ENCODE results near the gene TEKT3. TPM values are rescaled to one million over a fixed set of nuclear protein-coding genes. Genes with fewer than 3 reads are reported as not detected.

The TEKT3 gene
- polyA plus RNA-seq, 1 of the 3 experiments (the other 2 are of a cell fraction), result 0.62 TPM

DNA sequence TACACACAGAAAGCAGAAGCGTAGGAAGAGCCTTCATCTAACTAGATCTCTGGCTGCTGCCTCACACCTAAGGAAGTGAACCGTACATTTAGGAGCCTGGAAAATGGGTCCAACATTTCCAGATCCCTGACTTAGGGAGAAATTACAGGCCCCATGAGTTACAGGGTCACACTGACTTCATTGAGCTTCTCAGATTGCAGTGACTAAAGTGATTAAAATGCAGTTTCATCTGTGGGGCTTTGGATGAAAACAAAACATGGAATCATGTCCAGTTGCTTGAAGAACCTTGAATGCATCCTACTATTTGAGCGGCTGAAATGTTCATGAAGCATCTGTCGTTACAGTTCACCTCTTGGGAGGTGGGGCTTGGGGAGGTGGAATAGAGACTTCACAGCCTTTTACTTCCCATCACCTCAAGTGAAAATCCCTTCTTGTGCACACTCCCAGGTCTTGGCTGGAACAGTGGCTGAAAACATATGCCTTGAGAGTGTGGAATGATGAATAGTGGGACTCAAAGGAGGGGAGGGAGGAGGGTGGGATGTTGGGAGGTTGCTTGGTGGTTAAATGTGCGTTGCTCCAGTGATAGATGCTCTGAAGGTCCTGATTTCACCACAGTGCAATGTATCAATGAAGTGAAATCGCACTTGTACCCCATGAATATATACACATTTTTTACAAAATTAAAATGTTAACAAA is 19.7 kb downstream of the TEKT3 start:
- H3K79me2 ChIP-seq (ENCODE audit: insufficient read depth), result no peaks in the 10 kb centered on the region
- H3F3A ChIP-seq (replicated peaks; ENCODE audit: insufficient read depth), result no peaks in the 10 kb centered on the region
- no peaks in the 10 kb centered on the region for H3K36me3 ChIP-seq (replicated peaks in 1 of 2; ENCODE audit: control insufficient read depth in 1 of 2, insufficient read depth in 2 of 2, low read length in 1 of 2)
- H3K27me3 ChIP-seq (ENCODE audit: insufficient read depth), result no peaks in the 10 kb centered on the region
- POLR2A ChIA-PET, result no interaction called here
- CTCF ChIA-PET, result no interaction called here
- no peak overlapping the region for H2AFZ ChIP-seq (ENCODE audit: low read depth)
- no peaks in the 10 kb centered on the region for H3K9me3 ChIP-seq
- H3K4me2 ChIP-seq, result no peak overlapping the region
- TF ChIP-seq NRF1 (IDR thresholded peaks at IDR 0.05; ENCODE audit: low read depth, low read length), result no peak
- TF ChIP-seq, protein P1, sequence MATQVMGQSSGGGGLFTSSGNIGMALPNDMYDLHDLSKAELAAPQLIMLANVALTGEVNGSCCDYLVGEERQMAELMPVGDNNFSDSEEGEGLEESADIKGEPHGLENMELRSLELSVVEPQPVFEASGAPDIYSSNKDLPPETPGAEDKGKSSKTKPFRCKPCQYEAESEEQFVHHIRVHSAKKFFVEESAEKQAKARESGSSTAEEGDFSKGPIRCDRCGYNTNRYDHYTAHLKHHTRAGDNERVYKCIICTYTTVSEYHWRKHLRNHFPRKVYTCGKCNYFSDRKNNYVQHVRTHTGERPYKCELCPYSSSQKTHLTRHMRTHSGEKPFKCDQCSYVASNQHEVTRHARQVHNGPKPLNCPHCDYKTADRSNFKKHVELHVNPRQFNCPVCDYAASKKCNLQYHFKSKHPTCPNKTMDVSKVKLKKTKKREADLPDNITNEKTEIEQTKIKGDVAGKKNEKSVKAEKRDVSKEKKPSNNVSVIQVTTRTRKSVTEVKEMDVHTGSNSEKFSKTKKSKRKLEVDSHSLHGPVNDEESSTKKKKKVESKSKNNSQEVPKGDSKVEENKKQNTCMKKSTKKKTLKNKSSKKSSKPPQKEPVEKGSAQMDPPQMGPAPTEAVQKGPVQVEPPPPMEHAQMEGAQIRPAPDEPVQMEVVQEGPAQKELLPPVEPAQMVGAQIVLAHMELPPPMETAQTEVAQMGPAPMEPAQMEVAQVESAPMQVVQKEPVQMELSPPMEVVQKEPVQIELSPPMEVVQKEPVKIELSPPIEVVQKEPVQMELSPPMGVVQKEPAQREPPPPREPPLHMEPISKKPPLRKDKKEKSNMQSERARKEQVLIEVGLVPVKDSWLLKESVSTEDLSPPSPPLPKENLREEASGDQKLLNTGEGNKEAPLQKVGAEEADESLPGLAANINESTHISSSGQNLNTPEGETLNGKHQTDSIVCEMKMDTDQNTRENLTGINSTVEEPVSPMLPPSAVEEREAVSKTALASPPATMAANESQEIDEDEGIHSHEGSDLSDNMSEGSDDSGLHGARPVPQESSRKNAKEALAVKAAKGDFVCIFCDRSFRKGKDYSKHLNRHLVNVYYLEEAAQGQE (IDR thresholded peaks at IDR 0.05; ENCODE audit: low read depth, low read length), result no peak
- 0 out of 2 replicates have a peak, but pooled peaks have one; percentile 18 for TF ChIP-seq JUND (IDR thresholded peaks at IDR 0.05)
- no peak for TF ChIP-seq NFIC (IDR thresholded peaks at IDR 0.05; ENCODE audit: borderline replicate concordance)
- TF ChIP-seq, protein P2, sequence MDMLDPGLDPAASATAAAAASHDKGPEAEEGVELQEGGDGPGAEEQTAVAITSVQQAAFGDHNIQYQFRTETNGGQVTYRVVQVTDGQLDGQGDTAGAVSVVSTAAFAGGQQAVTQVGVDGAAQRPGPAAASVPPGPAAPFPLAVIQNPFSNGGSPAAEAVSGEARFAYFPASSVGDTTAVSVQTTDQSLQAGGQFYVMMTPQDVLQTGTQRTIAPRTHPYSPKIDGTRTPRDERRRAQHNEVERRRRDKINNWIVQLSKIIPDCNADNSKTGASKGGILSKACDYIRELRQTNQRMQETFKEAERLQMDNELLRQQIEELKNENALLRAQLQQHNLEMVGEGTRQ (IDR thresholded peaks at IDR 0.05; ENCODE audit: borderline replicate concordance, low read depth, low read length), result no peak
- TF ChIP-seq, protein P3, sequence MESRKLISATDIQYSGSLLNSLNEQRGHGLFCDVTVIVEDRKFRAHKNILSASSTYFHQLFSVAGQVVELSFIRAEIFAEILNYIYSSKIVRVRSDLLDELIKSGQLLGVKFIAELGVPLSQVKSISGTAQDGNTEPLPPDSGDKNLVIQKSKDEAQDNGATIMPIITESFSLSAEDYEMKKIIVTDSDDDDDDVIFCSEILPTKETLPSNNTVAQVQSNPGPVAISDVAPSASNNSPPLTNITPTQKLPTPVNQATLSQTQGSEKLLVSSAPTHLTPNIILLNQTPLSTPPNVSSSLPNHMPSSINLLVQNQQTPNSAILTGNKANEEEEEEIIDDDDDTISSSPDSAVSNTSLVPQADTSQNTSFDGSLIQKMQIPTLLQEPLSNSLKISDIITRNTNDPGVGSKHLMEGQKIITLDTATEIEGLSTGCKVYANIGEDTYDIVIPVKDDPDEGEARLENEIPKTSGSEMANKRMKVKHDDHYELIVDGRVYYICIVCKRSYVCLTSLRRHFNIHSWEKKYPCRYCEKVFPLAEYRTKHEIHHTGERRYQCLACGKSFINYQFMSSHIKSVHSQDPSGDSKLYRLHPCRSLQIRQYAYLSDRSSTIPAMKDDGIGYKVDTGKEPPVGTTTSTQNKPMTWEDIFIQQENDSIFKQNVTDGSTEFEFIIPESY (IDR thresholded peaks at IDR 0.05; ENCODE audit: borderline replicate concordance, low read depth), result no peak
- no peak for TF ChIP-seq SMC3 (IDR thresholded peaks at IDR 0.05; ENCODE audit: low read depth, low read length)
- TF ChIP-seq, protein P4, sequence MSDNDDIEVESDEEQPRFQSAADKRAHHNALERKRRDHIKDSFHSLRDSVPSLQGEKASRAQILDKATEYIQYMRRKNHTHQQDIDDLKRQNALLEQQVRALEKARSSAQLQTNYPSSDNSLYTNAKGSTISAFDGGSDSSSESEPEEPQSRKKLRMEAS (IDR thresholded peaks at IDR 0.05; ENCODE audit: low read depth), result no peak
- no peaks in the 10 kb centered on the region for H4K20me1 ChIP-seq (ENCODE audit: insufficient read depth)
- H3K9me2 ChIP-seq, result no peaks in the 10 kb centered on the region
- no peaks in the 10 kb centered on the region for H3K4me1 ChIP-seq (ENCODE audit: control insufficient read depth in 1 of 2, insufficient read depth in 2 of 2, low read depth in 1 of 2, low read length in 1 of 2)
- H3K4me3 ChIP-seq (ENCODE audit: low read depth in 2 of 2, low read length in 1 of 2), result no peak overlapping the region
- DNase-seq, result no peak
- H3K9ac ChIP-seq, result no peak overlapping the region
- 79% methylated on average over 6 of the region's 6 CpGs for WGBS (ENCODE audit: low lambda C conversion rate)
- H3K27ac ChIP-seq (ENCODE audit: low read depth in 2 of 2, low read length in 1 of 2), result no peak overlapping the region

All from SK-N-SH (cell line).